HEK293T (cell line): Measurements from ENCODE around the gene TSHR.

Experiments used
- BHLHE40 ChIP-seq: fragments of 450-650 bp; IDR thresholded peaks from 2 replicates; pipeline ENCODE4 v1.6.1; 2016; ENCODE audit warnings: mild to moderate bottlenecking, moderate library complexity, borderline replicate concordance
- CTBP1 ChIP-seq: fragments of 450-650 bp; IDR thresholded peaks from 2 replicates; pipeline ENCODE4 v1.6.1; 2016; ENCODE audit warnings: borderline replicate concordance
- FOXA1 ChIP-seq: fragments of 450-650 bp; IDR thresholded peaks from 2 replicates; pipeline ENCODE4 v1.6.1; 2016; ENCODE audit warnings: mild to moderate bottlenecking
- FOXK2 ChIP-seq: fragments of 450-650 bp; IDR thresholded peaks from 2 replicates; pipeline ENCODE4 v1.6.1; 2016; ENCODE audit warnings: mild to moderate bottlenecking
- FOXM1 ChIP-seq: fragments of 450-650 bp; IDR thresholded peaks from 2 replicates; pipeline ENCODE4 v1.6.1; 2017; ENCODE audit warnings: mild to moderate bottlenecking, borderline replicate concordance
- HDGF ChIP-seq: fragments of 450-650 bp; IDR thresholded peaks from 2 replicates; pipeline ENCODE4 v1.6.1; 2017; ENCODE audit warnings: antibody characterized with exemption, borderline replicate concordance
- L3MBTL2 ChIP-seq: fragments of 450-650 bp; conservative IDR thresholded peaks from 2 replicates; pipeline ENCODE4 v1.6.1; 2016; ENCODE audit warnings: mild to moderate bottlenecking
- SP1 ChIP-seq: fragments of 450-650 bp; IDR thresholded peaks from 2 replicates; pipeline ENCODE4 v1.6.1; 2017
- SUZ12 ChIP-seq: fragments of 450-650 bp; IDR thresholded peaks from 2 replicates; pipeline ENCODE4 v1.6.1; 2016; ENCODE audit warnings: mild to moderate bottlenecking
- TARDBP ChIP-seq: fragments of 450-650 bp; IDR thresholded peaks from 2 replicates; pipeline ENCODE4 v1.6.1; 2016

DNA sequence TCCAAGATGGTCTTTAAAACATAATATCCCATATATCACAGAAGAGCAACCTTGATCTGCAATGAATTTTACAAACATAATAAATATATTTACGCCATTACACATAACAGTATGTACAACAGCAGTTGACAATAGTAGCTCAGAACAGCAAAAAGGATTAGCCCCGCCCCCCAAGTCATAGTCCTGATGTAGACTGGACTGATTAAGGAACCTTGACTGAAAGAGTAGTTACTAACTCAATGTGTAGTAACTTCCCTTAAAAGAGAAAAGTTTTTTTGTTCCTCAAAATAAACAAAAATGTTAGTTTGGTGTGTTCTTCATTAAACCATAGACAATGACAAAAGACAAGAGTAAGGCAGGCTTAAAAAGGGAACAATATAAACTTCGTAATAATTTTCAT is 220.8 kb downstream of the TSHR start:
- TF ChIP-seq FOXA1 (no peak), L3MBTL2 (no peak), TARDBP (no peak), FOXK2 (no peak), FOXM1 (no peak), SP1 (no peak), HDGF (no peak), SUZ12 (no peak), BHLHE40 (no peak), CTBP1 (no peak)
